IPS-18c (cell line): ENCODE data around the gene KIT.
A peak's percentile ranks its signal among the peaks of the same experiment; 100 is the strongest.

Experiments used
- H3K4me3 ChIP-seq: 2 replicates; pipeline ENCODE4 v1.7.0; 2013; ENCODE audit warnings: low read depth, mild to moderate bottlenecking, low read length, moderate library complexity; ENCODE audit not compliant: insufficient read depth
- H3K9me3 ChIP-seq: one replicate; pipeline ENCODE4 v1.6.1; 2013; ENCODE audit warnings: mild to moderate bottlenecking, low read length, moderate library complexity; ENCODE audit not compliant: control insufficient read depth, insufficient read depth

The KIT gene

DNA sequence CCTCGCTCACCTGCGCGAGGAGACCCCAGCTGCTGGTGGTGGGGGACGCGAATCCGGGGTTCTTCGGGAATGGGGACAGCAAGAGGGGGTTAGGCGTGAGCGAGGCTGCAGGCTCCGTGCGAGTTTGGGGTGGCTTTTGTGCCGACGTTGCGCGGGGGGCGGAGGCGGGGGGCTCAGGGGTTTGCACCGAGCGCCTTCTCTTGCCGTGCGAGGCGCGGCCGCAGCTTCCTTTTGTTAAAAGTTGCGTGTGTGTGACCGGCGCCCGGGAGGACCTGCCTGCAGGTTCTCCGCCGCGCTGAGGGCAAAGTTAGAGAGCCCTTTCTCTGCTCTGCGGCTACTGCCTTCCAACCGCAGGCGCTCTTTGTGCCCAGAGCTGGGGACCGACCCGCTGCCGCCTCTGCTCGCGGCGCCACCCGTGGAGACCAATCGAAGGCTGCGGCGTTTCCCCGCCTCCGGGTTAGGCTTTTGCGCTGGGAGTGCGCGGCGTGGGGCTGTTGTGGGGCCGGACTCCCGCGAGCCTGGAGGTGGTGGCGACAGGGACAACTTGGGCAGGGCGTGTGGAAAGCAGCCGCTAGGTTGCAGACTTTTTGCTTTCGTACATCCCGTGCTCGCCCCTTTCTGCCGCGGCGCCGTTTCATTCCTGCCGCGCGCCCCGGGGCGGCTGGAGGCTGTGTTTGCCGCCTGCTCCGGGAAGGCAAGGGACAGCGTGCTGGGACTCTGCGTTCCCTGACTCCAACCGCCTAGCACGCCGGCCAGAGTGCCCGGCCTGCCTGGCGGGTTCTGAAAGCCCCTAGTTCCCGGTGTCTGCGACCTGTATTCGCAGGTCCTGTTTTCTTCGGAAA is 716 bp downstream of the KIT start:
- Histone ChIP-seq H3K9me3 (no peaks in the 10 kb centered on the region), H3K4me3 (peak overlapping the region; percentile 93)

DNA sequence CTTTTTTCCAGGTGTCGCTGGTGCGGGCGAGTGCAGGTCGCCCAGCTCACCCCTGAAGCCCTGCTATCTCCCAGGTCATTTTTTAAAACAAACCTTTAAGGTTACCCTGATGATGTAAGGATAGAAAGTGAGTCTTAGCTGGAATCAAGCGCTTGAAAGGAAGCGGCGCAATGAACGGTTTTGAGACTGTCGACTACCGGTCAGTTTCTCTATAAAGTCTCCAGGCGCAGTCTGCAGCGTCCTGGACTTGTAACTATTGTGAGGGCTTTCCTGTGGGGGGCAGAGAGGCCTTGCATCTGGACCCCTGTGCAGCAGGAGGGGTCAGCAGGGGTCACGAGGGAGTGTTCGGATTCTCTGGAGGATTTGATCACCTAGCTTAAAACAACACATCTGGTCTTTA is 1.6 kb downstream of the KIT start:
- Histone ChIP-seq H3K9me3 (no peaks in the 10 kb centered on the region), H3K4me3 (peak overlapping the region; percentile 93)

DNA sequence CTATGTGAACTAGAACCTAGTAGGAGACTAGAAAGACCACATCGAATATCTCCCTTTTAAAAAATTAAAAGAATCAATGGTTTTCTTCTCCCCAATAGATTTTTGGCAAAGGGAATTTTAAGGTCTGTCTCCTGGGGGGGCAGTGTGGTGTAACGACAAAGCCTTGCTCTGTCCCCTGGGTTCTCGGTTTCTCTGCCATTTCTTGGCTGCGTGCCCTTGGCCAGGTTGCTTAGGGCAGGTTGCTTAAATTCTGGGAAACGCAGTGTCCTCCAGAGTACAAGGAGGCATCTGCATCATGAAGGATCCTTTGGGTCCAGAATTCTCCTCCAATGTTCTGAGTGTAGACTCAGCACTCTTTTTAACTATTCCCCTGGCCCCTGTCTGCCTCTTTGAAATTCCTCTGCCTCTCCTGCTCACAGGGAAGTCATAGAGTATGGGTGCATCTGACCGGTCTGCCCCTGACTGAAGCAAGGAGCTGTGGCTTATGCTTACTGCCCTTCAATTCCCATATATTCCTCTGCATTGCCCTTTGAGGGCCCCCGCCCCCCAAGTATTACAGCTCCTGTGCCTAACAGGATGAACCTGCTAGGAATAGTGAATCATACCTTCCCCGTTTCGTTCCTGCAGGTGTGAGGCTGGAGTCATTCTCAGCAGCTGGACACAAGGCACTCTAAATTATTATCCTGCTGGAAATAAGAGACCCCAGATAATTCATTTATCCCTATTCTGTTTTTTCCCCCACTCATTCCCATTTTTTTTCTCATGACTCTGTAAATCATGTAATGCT is 2.2 kb downstream of the KIT start:
- H3K4me3 ChIP-seq: peak overlapping the region; percentile 93
- no peaks in the 10 kb centered on the region for H3K9me3 ChIP-seq

DNA sequence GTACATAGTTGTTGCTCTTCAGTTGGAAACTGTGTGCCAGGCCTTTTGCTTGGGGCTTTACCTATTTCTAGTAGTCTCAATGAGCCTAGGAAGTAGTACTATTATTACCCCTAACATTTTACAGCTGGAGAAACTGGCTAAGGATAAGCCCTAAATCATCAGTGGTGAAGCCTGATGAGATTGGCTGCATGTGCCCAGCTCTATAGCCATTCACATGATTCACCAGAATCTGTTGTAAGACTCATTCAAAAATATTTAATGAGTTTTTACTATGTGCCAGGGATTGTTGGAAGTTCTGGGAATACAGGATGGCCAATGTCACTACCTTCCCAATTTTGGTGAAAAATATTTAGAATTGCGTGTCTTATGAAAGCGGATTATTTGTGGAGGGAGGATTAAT is 2.8 kb downstream of the KIT start:
- no peaks in the 10 kb centered on the region for H3K9me3 ChIP-seq
- H3K4me3 ChIP-seq: no peak overlapping the region

DNA sequence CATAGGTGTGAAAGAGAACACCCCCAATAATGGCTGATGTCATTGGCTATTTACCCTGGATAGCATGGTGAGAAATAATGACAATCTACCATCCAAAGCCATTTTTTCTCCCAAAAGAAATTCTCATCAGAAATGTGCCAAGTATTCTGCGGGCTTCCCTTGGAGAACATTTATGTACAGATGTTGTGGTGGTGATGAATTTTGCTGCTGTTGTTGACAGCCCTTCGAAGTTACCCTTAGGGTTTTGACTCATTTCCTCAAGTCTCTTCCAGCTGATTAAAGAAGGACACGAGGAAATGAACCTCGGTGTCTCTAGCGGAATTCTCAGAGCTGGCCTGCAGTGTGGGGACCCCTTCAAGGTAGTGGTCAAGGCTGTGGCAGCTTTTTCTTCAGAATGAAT is 3.4 kb downstream of the KIT start:
- Histone ChIP-seq H3K4me3 (no peak overlapping the region), H3K9me3 (no peaks in the 10 kb centered on the region)

DNA sequence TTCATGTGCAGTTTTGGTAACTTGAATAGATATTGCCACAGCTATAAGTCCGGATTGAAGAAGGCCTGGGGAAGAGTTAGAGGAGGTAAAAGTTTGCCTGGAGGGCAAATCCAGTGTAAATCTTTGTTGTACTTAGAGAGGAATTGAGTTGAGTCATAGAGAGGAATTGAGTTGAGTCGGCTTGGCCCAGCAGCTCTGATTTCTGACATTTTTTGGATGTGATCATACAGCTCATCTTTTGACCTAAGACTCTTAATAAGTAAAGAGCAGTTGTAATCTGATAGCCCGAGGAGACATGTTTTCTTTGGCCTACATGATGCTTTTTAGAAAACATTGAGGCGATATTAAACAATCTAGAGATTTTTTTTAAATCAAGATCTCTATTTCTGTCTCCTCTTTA is 3.9 kb downstream of the KIT start:
- Histone ChIP-seq H3K9me3 (no peaks in the 10 kb centered on the region), H3K4me3 (no peak overlapping the region)

DNA sequence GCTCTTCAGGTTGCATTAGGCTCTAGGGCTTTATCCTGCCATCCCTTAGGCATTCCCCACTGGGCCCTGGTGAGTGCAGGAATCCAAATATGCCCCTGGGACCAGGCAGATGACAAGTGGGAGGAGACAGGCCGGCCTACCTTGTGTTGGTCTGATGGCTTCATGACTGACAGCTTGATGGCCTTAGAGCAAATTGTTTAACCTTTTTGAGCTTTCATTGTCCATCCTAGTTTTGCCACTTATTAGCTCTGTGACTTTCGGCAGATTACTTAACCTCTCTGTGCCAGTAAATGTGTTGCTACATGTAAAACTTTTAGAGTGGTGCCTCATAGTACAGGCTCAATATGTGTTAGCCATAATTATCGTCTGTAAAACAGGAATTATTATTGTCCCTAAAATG is 4.4 kb downstream of the KIT start:
- no peaks in the 10 kb centered on the region for H3K9me3 ChIP-seq
- no peak overlapping the region for H3K4me3 ChIP-seq

DNA sequence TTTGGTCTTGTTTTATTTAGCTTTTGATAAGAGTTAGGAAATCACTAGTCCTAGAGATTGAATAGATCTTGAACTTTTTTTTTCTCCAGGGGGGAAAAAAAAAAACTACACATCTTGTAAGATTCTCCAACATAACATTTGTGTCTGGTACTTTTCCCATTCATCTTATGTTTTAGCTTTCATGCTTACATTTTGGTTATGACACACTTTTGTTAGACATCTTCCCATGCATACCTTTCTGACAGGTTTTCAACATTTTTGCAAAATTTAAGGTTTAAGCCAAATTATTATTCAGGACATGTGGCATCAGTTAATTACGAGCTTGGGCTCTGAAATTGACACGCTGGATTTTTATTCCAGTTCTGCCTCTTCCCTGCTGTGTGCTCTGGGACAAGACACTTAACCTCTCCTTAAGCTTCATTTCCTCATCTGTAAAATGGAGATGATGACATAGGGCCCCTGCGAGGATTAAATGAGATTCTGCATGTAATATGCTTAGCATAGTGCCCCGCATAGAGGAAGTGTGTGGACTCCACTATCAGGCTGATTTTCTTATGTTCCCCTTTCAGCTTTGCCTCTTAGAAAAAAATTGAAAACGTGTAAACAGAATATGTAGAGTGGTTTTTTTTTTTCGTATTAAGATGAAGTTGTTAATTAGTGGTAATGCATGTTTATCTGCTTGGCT is 5.3 kb downstream of the KIT start:
- Histone ChIP-seq H3K4me3 (no peak overlapping the region), H3K9me3 (no peaks in the 10 kb centered on the region)

DNA sequence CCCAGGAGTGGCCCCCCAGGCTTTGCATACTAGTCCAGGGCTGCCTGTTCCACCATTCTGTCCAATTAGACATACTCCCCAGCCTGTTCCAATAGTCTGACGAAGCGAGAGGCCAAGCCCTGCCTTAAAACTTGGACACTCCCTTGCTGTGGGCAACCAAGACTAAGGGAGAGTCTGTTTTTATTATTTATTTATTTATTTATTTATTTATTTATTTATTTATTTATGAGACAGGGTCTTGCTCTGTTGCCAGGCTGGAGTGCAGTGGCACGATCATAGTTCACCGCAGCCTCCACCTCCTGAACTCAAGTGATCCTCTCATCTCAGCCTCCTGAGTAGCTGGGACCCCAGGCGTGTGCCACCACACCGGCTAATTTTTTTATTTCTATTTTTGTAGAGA is 6.6 kb downstream of the KIT start:
- Histone ChIP-seq H3K9me3 (no peaks in the 10 kb centered on the region), H3K4me3 (no peak overlapping the region)

DNA sequence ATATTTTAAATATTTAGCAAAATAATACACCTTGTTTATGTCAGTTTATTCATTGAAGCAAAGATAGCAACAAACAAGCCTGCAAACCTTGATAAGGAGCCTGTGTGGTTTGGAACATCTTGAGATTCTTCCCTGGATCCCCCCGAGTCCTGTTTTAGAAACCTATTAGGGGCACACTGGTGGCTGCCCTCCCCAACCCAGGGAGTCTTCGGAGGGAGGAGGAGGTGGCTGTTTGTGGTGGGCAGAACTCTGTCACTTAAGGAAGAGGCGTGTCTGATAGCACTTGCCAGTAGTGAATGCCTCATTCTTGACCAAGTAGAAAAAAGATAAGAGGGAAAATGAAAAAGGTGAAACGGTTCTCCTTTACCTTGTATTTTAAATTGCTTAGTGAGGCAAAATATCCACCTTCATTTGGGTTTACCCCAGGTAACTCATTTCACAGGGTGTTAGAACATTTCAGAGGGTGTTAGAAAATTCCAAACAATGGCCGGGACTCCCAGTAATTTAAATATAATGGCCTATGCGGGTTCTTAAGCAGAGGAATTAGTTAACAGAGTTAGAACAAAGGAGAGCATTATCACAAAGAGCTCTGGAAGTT is 10.4 kb downstream of the KIT start:
- H3K4me3 ChIP-seq: no peak overlapping the region
- H3K9me3 ChIP-seq: no peaks in the 10 kb centered on the region

DNA sequence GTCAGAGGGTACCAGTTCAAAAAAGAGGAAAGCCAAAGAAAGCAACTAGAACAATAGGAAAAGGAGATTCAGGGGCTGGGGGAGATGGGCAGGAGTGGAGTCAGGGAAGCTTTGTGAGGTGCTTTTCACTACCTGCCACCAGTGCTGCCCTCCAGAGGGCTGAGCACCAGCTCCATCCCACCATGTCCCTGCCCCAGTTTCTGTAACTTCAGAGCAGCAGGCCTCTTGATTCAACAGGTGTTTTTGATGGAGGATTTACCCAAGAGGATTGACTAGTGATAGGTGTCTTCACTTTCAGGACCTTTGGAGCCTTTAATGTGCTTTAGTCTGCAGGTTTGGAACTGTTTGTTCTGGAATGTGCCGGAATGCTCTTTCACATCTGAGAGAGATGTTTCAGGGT is 12.1 kb downstream of the KIT start:
- Histone ChIP-seq H3K9me3 (no peaks in the 10 kb centered on the region), H3K4me3 (no peak overlapping the region)

DNA sequence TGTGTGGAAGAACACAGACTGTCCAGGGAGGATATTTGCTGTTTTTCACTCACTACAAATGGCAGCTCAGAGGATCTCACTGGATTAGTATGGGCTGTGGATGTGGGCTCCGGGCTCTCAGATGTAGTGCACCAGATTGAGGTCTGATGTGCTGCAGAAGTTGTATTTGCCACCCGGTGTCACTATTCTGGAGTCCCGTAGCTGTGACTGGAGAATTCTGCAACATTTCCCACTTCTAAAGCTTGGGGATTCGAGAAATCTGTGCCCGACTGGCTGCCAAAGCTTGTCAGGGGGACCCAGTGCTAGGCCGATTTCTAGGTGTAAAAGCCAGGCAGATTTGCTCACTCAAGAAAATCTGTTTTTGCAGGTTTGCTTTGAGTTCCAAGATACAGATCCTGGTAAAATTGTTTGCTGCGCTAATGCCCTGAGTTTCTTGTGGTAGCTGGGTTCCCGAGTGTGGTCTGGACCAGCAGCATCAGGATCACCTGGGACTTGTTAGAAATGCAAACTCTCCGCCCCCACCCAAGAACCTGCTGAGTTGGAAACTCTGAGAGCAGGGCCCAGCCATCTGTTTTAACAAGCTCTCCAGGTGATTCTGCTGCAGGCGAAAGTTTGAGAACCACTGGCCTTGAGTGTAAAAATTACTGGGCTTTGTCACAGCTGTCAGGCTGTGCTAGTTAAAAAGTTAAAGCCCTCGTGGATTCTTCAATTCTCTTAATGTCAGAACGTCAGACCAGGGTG is 18.1 kb downstream of the KIT start:
- no peak overlapping the region for H3K4me3 ChIP-seq
- no peaks in the 10 kb centered on the region for H3K9me3 ChIP-seq

DNA sequence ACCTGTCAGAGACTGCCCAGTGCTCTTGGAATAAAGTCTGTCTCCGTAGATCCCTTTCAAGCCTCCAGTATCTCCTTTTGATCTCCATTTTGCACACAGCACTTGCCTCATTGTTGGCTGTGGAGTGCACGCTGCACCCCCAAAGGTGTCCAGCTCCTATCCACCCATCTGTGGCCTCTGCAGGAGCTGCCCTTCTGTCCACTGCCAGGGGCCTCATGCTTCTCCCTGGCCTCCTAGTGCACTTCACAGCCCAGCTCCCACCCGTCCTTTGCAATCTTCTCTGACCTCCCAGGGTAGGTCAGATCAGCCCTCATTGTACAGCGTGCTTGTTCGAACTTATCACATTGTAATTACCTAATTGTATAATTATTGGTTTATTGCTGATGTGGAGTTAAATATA is 18.9 kb downstream of the KIT start:
- Histone ChIP-seq H3K4me3 (no peak overlapping the region), H3K9me3 (no peaks in the 10 kb centered on the region)

DNA sequence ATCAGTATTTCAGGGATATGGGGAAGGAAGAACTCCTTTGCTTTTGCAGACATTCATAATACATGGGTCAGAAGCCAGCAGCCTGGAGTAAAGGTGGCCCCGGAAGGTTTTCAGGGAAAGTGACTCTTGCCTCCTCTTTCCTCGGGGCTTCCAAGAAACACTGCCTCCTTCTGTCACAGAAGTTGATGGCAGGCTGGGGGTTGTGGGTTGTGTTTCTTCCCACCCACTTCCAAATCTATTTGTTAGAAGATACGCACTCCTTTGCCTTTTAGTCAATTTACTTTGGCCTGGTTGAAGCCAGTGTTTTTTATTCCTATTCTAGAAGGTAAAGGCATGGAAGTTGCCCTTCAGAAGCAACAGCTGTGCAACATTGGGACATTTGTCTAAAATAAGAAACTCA is 19.7 kb downstream of the KIT start:
- Histone ChIP-seq H3K9me3 (no peaks in the 10 kb centered on the region), H3K4me3 (no peak overlapping the region)

DNA sequence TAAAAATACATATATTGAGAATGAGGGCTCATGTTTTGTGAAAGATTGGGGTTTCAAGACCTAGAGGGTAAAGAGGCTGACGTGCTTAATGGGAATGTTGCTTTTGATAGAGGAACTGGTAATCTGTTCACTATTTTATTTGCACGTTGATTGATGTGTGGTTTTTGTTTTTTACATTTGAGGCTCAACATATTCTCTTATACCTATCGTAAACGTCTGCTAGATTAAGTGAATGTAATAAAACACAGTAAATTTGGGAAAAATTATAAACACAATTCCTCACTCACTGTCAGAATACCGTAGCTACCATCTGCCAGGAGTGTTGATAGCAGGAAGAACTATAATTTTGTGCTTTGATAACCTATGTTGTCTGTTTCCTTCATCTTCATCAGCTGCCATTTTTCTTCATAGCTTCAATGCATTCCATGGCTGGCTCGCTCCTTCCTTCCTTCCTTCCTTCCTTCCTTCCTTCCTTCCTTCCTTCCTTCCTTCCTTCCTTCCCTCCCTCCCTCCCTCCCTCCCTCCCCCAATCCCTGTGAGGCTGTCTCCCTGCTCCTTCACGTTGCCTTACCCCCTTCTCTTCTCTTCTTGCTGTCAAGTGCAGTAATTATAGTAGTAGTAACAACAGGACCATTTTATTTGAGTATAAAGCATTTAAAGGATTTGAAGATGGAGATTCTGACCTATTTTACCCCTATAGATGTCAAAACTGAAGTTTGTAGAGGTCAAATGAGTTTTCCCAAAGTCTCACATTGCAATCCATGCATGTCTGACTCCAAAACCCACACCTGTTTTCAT is 20.3 kb downstream of the KIT start:
- Histone ChIP-seq H3K9me3 (no peaks in the 10 kb centered on the region), H3K4me3 (no peak overlapping the region)

DNA sequence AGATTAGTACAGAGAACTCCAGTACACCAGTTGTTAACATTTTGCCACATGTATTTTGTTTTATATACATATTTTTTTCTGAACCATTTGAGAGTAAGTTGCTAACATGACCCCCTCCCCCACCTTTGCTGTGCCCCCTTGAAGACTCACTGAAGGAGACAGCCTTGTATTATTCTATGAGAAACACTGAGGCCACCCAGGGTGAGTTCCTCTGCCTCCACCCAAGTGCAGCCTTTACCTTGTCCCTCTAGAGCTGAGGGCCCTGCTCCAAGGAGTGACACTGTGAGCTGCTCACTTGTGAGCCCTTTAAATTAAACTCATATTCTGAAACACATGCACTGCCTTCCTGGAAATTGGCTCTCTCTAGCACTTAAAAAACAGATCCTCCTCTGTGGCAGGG is 21.1 kb downstream of the KIT start:
- no peak overlapping the region for H3K4me3 ChIP-seq
- no peaks in the 10 kb centered on the region for H3K9me3 ChIP-seq
